Stimulated activated CD8-positive, alpha-beta memory T cell treated with anti-CD3 and anti-CD28 coated beads, Interleukin-12 subunit alpha, Interleukin-12 subunit beta, amount 100 ng/mL, for 24 hours (primary cell): ENCODE data around the gene MS4A8.
"Not testable (repeated sequence)": the region's sequence is repeated elsewhere in the genome, so short reads cannot be mapped to it uniquely, and the experiment has no call there.

ENCODE experiments used
- DNase-seq: peaks from one replicate; pipeline ENCODE4 v3.0.0-alpha.2; 2020; ENCODE audit errors: extremely low read depth

The MS4A8 gene

GRCh38 chr11:60699284-60699691 lies at the start of gene MS4A8:
Gene MS4A8, plus strand, starts transcription at chr11:60699612. Its CDS starts 1,249 bp downstream, at chr11:60700861.
- DNase-seq: no peak

- no peak for DNase-seq
Measured at GRCh38 chr11:60657888-60658287, 41.5 kb upstream of the MS4A8 start.

DNA sequence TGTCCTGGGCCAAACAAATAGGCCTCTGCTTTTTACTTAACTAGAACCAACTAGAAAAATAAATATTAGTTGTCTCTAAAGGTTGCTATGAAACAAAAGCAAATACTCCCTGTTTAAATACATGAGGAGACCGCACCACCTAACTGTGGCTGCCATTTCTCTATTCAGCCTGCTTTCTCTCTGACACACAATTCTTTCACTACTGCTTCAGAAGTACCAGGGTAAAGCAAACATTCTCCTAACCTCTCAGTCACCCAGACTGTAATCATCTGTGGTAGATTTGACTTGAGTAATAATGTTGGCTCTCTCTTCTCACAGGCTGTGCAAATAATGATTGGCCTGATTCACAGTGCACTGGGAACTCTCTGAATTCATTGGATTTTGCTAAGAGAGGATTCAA lies 41.0 kb upstream of the MS4A8 start:
- DNase-seq: no peak

- no peak for DNase-seq
Measured at GRCh38 chr11:60672255-60672654, 27.2 kb upstream of the MS4A8 start.

DNA sequence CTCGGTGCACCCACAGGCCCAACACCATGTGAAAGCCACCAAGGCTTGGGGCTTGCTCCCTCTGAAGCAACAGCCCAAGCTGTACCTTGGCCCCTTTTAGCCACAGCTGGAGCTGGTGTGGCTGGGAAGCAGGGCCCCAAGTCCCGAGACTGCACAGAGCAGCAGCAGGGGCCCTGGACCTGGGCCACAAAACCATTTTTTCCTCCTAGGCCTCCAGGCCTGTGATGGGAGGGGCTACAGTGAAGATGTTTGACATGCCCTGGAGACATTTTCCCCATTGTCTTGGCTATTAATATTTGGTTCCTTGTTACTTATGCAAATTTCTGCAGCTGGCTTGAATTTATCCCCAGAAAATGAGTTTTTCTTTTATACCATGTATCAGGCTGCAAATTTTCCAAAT lies 21.2 kb upstream of the MS4A8 start:
- not testable (repeated sequence) for DNase-seq

DNA sequence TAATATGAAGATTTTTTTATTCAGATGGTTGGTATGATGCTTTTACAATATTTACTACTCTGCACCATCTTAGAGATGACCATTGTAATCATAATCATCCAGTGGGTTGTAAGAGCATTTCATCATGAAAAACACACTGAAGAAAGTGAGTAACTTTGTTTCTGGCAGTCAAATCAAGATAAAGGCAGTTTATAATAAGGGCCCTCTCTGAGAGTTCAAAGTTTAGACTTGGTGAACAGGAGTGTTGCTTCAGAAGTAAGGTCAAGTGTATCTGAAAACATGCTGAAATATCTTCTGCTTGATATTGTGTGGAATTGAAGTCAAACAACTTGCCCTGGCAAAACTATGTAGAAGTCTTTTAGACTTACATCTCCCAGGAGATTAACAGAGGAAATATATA lies 19.5 kb upstream of the MS4A8 start:
- no peak for DNase-seq

DNA sequence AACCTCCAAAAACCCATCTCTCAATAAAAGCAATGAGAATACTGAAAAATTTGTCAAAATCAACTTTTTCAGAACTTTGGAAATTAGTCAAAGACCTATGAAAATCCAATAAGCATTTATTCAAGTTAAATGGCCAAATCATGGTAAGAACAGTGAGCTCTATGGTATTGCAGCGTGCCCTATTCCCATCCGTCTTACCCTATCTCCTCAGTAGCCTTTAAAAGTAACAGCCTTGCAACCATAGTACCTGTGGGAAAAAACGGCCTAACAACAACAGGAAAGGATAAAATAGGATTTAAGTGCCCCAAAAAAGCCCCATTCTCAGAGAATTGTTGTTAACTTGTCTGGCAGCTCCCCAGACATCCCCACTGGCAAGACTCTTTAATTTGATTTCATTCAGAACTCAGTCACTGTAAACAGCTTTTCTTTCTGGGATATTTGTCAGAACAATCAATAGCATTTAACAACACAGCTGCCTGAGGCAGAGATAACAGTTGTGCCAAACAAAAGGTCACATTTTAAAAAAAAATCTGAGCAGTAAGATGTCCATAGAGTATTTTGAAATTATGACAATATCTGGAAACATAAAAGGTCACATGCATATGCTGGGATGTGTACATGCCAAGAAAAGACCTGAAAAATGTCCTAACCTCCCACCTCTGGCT lies 18.8 kb upstream of the MS4A8 start:
- no peak for DNase-seq

GRCh38 chr11:60684541-60684848 lies 14.9 kb upstream of the MS4A8 start:
- DNase-seq: not testable (repeated sequence)

GRCh38 chr11:60691661-60692060 lies 7.8 kb upstream of the MS4A8 start:
- no peak for DNase-seq

DNA sequence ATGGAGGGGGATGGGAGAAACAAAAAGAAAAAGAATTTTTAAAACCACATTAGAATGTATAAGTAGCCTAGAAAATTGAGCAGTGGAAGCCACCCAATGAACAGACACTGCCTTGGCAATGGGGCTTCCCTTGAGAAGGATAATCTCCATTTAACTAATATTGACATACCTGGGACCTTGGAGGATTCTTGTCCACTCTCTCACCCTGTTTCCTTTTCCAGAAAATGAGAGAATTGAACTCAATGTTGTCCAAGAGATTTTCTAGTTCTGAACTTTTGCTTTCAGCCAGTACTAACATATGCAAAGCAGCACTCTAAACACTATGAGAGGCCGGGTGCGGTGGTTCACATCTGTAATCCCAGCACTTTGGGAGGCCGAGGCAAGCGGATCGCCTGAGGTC lies 524 bp downstream of the MS4A8 start:
- DNase-seq: no peak

DNA sequence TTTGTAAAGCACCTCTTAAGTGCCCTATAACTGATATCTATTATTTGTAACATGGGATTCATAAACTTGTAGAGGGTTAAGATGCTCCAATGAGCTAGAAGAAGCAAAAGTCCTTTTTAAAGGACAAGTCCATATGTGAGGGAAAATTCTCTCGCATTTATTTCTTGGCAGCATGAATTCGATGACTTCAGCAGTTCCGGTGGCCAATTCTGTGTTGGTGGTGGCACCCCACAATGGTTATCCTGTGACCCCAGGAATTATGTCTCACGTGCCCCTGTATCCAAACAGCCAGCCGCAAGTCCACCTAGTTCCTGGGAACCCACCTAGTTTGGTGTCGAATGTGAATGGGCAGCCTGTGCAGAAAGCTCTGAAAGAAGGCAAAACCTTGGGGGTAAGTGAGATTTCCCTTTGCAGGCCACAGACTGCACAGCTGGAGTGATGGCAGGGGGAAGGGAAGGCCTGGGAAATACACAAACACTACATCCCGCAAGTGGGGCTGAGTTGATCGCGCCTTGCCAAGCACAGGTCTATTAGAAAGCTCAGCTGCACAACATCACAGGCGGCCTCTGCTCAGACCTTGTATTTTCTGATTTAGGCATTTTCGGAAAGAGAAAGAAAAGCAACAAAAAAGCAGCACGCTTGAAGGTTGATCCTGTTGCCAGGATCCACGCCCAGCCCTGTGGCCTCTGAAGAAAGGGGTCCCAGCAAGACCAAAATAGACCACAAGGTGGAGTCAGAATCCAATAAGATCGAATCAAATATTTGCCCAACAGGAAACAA lies 1.5 kb downstream of the MS4A8 start:
- no peak for DNase-seq

GRCh38 chr11:60701469-60701818 lies 2.0 kb downstream of the MS4A8 start:
- DNase-seq: no peak

GRCh38 chr11:60703374-60703773 lies 4.0 kb downstream of the MS4A8 start:
- no peak for DNase-seq

DNA sequence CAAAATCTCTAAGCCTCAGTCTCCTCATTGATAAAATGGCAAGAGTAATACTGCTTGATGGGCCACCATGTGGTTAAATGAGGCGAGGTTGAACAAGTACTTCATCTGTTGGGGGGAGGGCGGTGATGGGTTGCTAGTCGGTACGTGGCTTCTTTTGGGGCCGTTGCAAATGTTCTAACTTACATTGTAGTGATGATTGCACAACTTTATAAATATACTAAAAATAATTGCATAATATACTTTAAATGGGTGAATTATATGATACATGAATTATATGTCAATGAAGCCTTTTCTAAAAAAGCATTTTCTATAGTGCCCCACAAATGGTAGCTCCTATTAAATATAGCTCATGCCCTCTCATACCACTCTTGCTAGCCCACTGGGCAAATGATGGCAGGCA lies 6.5 kb downstream of the MS4A8 start:
- DNase-seq: no peak

GRCh38 chr11:60706931-60707330 lies 7.5 kb downstream of the MS4A8 start:
- DNase-seq: no peak

DNA sequence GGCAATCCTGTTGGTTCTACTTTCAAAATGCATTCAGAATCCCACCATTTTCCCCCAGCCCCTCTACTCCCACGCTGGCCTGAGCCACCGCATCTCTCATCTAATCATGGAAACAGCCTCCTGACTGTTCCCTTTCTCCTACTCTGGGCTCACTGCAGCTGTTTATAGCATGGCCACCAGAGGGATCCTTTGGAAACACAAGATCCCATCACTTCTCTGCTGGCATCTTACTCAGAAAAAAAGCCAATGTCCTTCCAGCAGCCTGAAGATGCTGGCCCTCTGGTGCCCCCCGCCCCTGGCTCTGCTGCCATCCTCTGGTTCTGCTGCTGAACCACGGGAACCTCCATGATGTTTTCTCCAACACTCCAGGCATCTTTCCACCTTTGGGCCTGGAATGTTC lies 11.1 kb downstream of the MS4A8 start:
- DNase-seq: no peak

GRCh38 chr11:60711276-60711675 lies 11.9 kb downstream of the MS4A8 start:
- no peak for DNase-seq

- not testable (repeated sequence) for DNase-seq
Measured at GRCh38 chr11:60713423-60713822, 14.0 kb downstream of the MS4A8 start.

DNA sequence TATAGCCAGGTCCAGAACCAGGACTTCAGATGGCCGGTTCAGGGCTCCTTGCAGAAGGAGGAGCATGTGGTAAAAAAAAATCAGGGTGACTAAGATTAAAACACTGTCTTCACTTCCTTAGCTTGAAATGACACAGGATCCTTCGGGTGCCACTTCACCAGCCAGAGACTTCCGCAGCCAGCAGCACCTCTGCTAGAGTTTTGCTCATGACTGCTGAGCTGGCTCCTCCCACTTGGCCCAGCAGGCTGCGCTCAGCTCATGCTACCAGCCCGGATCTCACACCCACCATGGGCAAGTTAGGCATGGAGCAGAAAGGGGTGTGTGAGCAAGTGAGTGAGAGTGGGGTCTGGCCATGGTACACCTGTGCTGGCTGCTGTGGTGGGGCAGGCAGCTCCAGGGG lies 18.5 kb downstream of the MS4A8 start:
- no peak for DNase-seq

- no peak for DNase-seq
Measured at GRCh38 chr11:60718524-60719316, 19.3 kb downstream of the MS4A8 start.

- DNase-seq: no peak
Measured at GRCh38 chr11:60719391-60719790, 20.0 kb downstream of the MS4A8 start.

DNA sequence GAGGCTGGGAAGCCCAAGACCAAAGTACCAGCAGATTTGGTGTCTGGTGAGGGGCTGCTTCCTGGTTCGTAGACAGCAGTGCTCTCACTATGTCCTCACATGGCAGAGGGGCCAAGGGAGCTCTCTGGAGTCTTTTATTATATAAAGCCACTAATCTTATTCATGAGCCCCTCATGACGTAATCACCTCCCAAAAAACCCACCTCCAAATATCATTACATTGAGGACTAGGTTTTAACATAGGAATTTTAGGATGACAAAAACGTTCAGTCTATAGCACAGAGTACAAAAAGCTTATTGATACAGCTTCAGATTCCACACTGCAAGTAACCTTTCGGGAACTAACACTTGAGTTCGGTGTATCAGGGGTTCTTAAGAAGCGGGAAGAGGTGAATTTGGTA lies 21.0 kb downstream of the MS4A8 start:
- no peak for DNase-seq

- no peak for DNase-seq
Measured at GRCh38 chr11:60724420-60724819, 25.0 kb downstream of the MS4A8 start, which contains the start of gene MS4A18. Gene MS4A18, plus strand, starts transcription at chr11:60724720.
